Small intestine (tissue), 7 donors: ENCODE results near the gene CRACR2A. TPM values are rescaled to one million over a fixed set of nuclear protein-coding genes. Genes with fewer than 3 reads are reported as not detected.

Experiments used
- DNase-seq, 2 donors: peaks; one replicate each; pipeline versions ENCODE4 v3.0.0 to v3.0.0-alpha.2; 2013
- FAIRE-seq: peaks from 2 replicates; lab custom pipeline; 2012; peaks lifted over from hg19 to GRCh38; lab: Jason Lieb, UNC
- H3K27ac ChIP-seq, 3 donors: one replicate each; pipeline ENCODE4 v1.5.1; 2013; ENCODE audit warnings: low read length in 2 of 3, mild to moderate bottlenecking in 2 of 3, control low read depth in 1 of 3, inconsistent platforms in 1 of 3, low read depth in 1 of 3, moderate library complexity in 1 of 3
- H3K27me3 ChIP-seq, 3 donors: one replicate each; pipeline ENCODE4 v1.6.1; 2013; ENCODE audit warnings: low read length in 3 of 3, inconsistent platforms in 1 of 3; ENCODE audit not compliant: control insufficient read depth in 3 of 3, insufficient read depth in 3 of 3
- H3K36me3 ChIP-seq, 3 donors: one replicate each; pipeline ENCODE4 v1.6.1; 2013; ENCODE audit warnings: low read length in 3 of 3, inconsistent platforms in 1 of 3, low read depth in 1 of 3, mild to moderate bottlenecking in 1 of 3, moderate library complexity in 1 of 3; ENCODE audit not compliant: control insufficient read depth in 3 of 3, insufficient read depth in 2 of 3
- H3K4me1 ChIP-seq, 3 donors: one replicate each; pipeline ENCODE4 v1.6.1; 2013; ENCODE audit warnings: low read length in 2 of 3, inconsistent platforms in 1 of 3, low read depth in 1 of 3, mild to moderate bottlenecking in 1 of 3, moderate library complexity in 1 of 3; ENCODE audit not compliant: control insufficient read depth in 3 of 3, insufficient read depth in 2 of 3
- H3K4me3 ChIP-seq, 3 donors: one replicate each; pipeline ENCODE4 v1.5.1; 2013; ENCODE audit warnings: low read length in 3 of 3, control low read depth in 1 of 3, inconsistent platforms in 1 of 3, low read depth in 1 of 3, mild to moderate bottlenecking in 1 of 3, moderate library complexity in 1 of 3
- H3K9me3 ChIP-seq, 2 donors: one replicate each; pipeline ENCODE4 v1.6.1; 2013; ENCODE audit warnings: low read depth in 1 of 2, low read length in 1 of 2; ENCODE audit not compliant: control insufficient read depth in 2 of 2, insufficient read depth in 1 of 2
- WGBS, 3 donors: extraction: QIAGEN DNeasy Blood & Tissue Kit; methylation state at CpG; one replicate each; pipeline ENCODE4 v1.1.7; 2013; 5-methylcytosine and 5-hydroxymethylcytosine counted together
- polyA plus RNA-seq, 4 donors: library from polyadenylated mRNA; stranded (reverse) in 3 of 4; unstranded in 1 of 4; fragments of 200-250 nt in 3 of 4; fragments of 120-200 nt in 1 of 4; gene quantifications; one replicate each; pipeline versions ENCODE4 v1.2.1 to v1.2.3, GENCODE V29; 2013
- donor health status: healthy with polysubstance abuse.
- donor health status: control.
- donor health status: control.
- donor health status: Bipolar disorder and iron deficiency.
- donor health status: healthy.

The CRACR2A gene
- polyA plus RNA-seq, 4 donors: 5.1 to 16.3 (median 8.8) TPM

GRCh38 chr12:3789838-3790237 is 36.9 kb upstream of the CRACR2A start:
- no peak for FAIRE-seq
- no peaks in the 10 kb centered on the region for H3K27me3 ChIP-seq
- H3K9me3 ChIP-seq: peaks cover 0 to 2% of the 10 kb centered on the region in 2 donors
- H3K4me1 ChIP-seq: no peaks in the 10 kb centered on the region
- H3K36me3 ChIP-seq: no peaks in the 10 kb centered on the region
- no peak for DNase-seq
- H3K27ac ChIP-seq: no peak overlapping the region
- no peak overlapping the region for H3K4me3 ChIP-seq
- 92 to 94% (median 93%) methylated on average over 1 of the region's 1 CpG for WGBS, 3 donors

- no peak overlapping the region for H3K27ac ChIP-seq
- DNase-seq (peak; percentile 48 to 52), FAIRE-seq (no peak)
- H3K27me3 ChIP-seq: peaks cover 0 to 6% (median 0%) of the 10 kb centered on the region in 3 donors
- no peaks in the 10 kb centered on the region for H3K4me1 ChIP-seq
- no peaks in the 10 kb centered on the region for H3K36me3 ChIP-seq
- no peaks in the 10 kb centered on the region for H3K9me3 ChIP-seq
- H3K4me3 ChIP-seq: no peak overlapping the region
- WGBS, 3 donors: 49 to 63% (median 62%) methylated on average over 3 of the region's 3 CpGs
Measured at GRCh38 chr12:3777206-3777809, 24.4 kb upstream of the CRACR2A start.

GRCh38 chr12:3775385-3776035 is 22.6 kb upstream of the CRACR2A start:
- no peak for FAIRE-seq

GRCh38 chr12:3772380-3772779 is 19.5 kb upstream of the CRACR2A start:
- peaks cover 0 to 6% (median 0%) of the 10 kb centered on the region in 3 donors for H3K27me3 ChIP-seq
- H3K27ac ChIP-seq: no peak overlapping the region
- H3K4me1 ChIP-seq: no peaks in the 10 kb centered on the region
- no peak overlapping the region for H3K4me3 ChIP-seq
- no peak for DNase-seq
- H3K36me3 ChIP-seq: no peaks in the 10 kb centered on the region
- H3K9me3 ChIP-seq: no peaks in the 10 kb centered on the region
- FAIRE-seq: no peak
- 36 to 46% (median 38%) methylated on average over 4 of the region's 4 CpGs for WGBS, 3 donors

More at GRCh38 chr12:3775385-3776035, 22.6 kb upstream of the CRACR2A start:
- Histone ChIP-seq H3K4me3 (no peak overlapping the region), H3K36me3 (no peaks in the 10 kb centered on the region), H3K9me3 (no peaks in the 10 kb centered on the region), H3K4me1 (no peaks in the 10 kb centered on the region), H3K27me3 (peaks cover 0 to 6% (median 0%) of the 10 kb centered on the region in 3 donors), H3K27ac (no peak overlapping the region)
- no peak for DNase-seq
- WGBS, 3 donors: 82 to 92% (median 89%) methylated on average over 5 of the region's 5 CpGs

- no peak for DNase-seq
- H3K4me1 ChIP-seq: no peaks in the 10 kb centered on the region
- 44 to 72% (median 50%) methylated on average over 1 of the region's 1 CpG for WGBS, 3 donors
- H3K36me3 ChIP-seq: no peaks in the 10 kb centered on the region
- no peak overlapping the region for H3K27ac ChIP-seq
- FAIRE-seq: no peak
- H3K4me3 ChIP-seq: no peak overlapping the region
- H3K9me3 ChIP-seq: no peaks in the 10 kb centered on the region
- peaks cover 0 to 6% (median 0%) of the 10 kb centered on the region in 3 donors for H3K27me3 ChIP-seq
Measured at GRCh38 chr12:3771853-3772252, 18.9 kb upstream of the CRACR2A start.

GRCh38 chr12:3770891-3771290 is 18.0 kb upstream of the CRACR2A start:
- H3K4me3 ChIP-seq: no peak overlapping the region
- no peak for FAIRE-seq
- no peak overlapping the region for H3K27ac ChIP-seq
- no peaks in the 10 kb centered on the region for H3K9me3 ChIP-seq
- no peaks in the 10 kb centered on the region for H3K36me3 ChIP-seq
- H3K4me1 ChIP-seq: no peaks in the 10 kb centered on the region
- WGBS, 3 donors: 95 to 98% (median 97%) methylated on average over 1 of the region's 1 CpG
- no peak for DNase-seq
- peaks cover 0 to 6% (median 0%) of the 10 kb centered on the region in 3 donors for H3K27me3 ChIP-seq

GRCh38 chr12:3768911-3769447 is 16.1 kb upstream of the CRACR2A start:
- no peak overlapping the region for H3K4me3 ChIP-seq
- DNase-seq: no peak
- H3K9me3 ChIP-seq: no peaks in the 10 kb centered on the region
- H3K27me3 ChIP-seq: peaks cover 0 to 4% (median 0%) of the 10 kb centered on the region in 3 donors
- H3K4me1 ChIP-seq: no peaks in the 10 kb centered on the region
- no peaks in the 10 kb centered on the region for H3K36me3 ChIP-seq
- no peak overlapping the region for H3K27ac ChIP-seq
- WGBS, 3 donors: 79 to 81% (median 80%) methylated on average over 3 of the region's 3 CpGs
- no peak for FAIRE-seq

GRCh38 chr12:3761116-3761735 is 8.3 kb upstream of the CRACR2A start:
- WGBS, 3 donors: 63 to 72% (median 70%) methylated on average over 6 to 7 of the region's 7 CpGs
- Histone ChIP-seq H3K36me3 (no peaks in the 10 kb centered on the region), H3K4me3 (no peak overlapping the region), H3K27me3 (no peaks in the 10 kb centered on the region), H3K4me1 (no peaks in the 10 kb centered on the region), H3K27ac (no peak overlapping the region), H3K9me3 (no peaks in the 10 kb centered on the region)
- no peak for FAIRE-seq
- DNase-seq: no peak
